ENCODE results near the gene CEACAM1.
"Not testable (repeated sequence)": the region's sequence is repeated elsewhere in the genome, so short reads cannot be mapped to it uniquely, and the experiment has no call there.

The CEACAM1 gene

DNA sequence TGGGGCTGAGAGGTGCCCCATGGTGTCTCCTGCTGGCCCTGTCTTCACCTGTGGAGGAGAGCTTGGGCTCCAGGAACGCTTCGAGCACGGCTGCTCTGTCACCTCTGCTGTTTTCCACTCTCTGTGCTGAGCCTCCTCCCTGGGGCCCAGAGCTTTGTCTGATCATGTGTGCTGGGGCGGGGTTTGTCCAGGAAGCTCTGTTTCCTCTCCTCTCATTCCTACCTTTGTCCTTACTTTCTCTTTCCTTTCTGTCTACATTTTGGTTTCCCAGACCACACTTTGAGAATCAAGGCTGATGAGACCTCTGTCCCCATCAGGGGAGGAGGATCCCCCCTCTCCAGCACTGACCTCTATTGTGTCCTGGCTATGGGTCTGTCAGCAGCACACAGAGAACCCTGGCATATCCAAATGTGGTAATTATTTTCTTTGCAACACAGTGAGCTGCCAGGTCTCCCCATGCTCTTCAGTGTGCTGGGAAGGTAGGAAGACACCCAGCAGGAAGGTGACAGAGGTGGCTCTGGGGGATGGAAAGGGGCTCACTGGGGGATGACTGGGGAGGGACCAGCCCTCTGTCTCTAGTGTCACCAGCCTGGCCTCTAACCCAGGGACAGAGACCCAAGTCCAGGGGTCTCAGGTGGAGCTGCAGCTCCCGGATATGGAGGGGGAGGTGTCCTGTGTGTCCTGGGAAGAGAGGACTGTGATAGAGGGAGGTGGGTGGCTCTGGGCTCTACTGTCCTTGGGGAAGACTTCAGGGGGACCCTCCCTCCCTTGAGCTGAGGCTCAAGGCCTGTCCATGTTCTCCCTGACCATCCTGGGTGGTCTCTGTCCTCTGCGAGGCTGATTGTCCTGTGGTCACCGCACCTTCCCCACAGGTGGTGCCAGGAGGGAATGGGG lies at the start of gene CEACAM1:
Gene CEACAM1 (minus strand): TSS at position 128 of the 894 bp plus-strand sequence. CDS start 107 bp downstream, at position 21.
- peak; percentile 23 for DNase-seq (ENCODE audit: low read depth)

DNA sequence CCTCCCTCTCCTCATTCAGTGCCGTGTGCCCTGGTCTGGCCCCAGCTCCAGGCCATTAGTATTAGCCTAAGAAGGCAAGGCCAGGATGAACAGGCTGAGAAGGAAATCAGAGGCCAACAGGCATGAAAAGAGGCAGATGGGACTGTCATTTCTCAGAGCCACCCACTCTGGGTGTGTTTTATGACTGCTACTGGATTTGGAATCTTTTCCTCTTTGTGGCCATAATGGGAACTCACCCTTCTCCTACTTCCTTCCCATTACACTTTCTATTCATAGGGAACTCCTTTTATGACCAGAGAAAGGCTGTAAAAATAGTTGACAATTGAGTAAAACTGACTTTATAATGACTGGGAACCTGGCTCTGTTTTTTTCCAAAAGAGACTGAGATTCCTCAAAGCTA lies 48.7 kb upstream of the CEACAM1 start:
- DNase-seq (ENCODE audit: low read depth): no peak

DNA sequence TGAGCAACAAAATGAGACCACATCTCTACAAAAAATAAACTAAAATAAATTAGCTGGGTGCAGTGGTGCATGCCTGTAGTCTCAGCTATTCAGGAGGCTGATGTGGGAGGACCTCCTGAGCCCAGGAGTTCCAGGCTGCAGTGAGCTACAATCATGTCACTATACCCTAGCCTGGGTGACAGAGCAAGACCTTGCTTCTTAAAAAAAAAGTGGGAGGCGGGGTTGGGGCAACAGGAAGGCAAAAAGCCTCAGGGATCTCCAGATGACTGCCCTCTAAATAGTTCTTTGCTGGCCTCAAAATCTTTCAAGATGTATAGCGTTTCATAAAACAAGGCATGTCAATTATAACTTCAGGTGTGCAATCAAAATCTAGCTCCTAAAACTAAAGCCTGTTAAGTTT lies 48.0 kb upstream of the CEACAM1 start:
- DNase-seq (ENCODE audit: low read depth): no peak

DNA sequence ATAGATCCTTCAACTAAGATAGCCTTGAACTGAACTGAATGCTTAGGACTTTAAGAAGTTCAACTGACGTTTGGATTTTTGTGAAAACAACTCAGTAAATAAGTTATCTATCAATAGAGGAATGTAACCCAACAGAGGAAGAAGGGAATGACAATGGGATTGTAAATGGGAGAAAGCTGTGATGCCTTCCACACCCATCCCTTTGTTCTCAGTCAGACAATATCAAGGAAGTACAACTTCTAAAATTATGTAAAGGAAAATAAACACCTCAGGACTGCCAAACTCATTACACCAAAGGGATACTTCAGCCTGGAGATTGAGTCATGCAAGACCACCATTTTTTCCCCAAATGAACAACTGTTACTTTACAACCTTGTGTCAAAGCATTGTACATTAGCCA lies 45.4 kb upstream of the CEACAM1 start:
- DNase-seq (ENCODE audit: low read depth): no peak

DNA sequence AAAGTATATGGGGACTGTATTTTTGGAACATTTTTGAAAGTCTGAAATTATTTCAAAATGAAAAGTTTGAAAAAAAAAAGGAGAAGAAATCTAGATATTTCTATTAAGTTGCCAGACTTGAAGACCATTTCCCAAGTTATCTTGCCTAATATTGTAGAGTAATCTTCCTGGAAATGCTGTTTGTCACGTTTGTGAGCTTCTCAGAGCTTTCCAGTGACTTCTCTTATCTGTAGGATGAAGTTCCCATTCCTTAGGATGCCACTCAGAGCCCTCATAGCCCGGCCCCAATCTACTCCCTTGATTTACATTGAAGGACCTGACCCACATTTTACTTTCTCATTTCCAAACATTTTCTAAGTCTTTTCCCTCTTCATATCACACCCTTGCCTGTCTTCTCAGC lies 42.8 kb upstream of the CEACAM1 start:
- DNase-seq (ENCODE audit: low read depth): no peak

DNA sequence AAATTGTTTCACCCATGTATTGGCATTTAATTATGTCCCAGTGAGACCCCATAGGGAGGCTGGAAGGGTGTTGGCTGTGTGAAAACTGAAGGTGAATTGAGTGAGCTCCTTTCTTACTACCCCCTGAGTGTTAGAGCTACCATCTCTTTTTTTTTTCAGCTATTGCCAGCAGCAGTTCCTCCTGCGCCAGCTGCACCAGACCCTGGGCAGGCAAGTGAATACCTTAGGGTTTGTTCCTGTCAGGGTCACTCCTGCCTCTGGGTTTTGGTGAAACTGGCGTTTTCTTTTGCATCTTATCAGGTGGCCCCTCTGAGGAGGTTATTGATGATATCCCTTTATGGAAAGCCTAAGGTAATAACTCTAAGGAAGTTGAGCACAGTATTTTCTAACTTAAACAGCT lies 40.9 kb upstream of the CEACAM1 start:
- DNase-seq (ENCODE audit: low read depth): no peak

DNA sequence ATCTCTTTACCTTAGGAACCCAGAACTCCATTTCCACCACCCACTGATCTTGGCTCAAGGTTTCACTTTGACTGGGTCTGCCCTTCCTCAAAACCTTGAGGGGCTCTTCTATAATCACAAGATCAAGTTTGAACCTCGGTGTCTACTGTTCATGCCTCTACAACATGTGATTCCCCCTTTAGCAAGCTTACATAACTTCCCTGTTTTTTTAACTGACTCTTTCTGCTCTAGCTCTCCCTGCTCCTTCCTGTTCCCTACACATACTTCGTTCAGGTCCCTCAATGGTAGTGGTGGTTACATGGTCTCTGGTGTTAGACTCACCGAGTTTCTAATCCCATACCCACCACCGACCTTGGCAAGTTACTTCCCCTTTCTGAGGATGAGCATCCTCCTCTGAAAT lies 39.7 kb upstream of the CEACAM1 start:
- DNase-seq (ENCODE audit: low read depth): no peak

DNA sequence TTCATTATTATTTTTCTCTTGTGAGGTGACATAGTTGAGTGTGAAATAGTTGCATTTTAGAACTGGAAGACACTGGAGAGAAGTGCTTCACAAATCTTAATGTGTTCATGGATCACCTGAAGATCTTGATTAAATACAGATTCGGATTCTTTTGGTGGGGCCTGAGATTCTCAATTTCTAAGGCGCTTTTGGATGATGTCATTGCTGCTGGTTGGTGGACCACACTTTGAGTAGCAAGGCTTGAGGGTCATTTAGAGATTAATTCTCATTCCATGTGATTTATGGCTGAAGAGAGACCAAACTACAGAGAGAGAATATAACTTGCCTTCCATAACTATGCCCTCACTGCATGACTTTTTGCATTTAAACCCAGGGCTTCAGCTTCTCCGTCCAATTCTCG lies 39.3 kb upstream of the CEACAM1 start:
- no peak for DNase-seq (ENCODE audit: low read depth)

DNA sequence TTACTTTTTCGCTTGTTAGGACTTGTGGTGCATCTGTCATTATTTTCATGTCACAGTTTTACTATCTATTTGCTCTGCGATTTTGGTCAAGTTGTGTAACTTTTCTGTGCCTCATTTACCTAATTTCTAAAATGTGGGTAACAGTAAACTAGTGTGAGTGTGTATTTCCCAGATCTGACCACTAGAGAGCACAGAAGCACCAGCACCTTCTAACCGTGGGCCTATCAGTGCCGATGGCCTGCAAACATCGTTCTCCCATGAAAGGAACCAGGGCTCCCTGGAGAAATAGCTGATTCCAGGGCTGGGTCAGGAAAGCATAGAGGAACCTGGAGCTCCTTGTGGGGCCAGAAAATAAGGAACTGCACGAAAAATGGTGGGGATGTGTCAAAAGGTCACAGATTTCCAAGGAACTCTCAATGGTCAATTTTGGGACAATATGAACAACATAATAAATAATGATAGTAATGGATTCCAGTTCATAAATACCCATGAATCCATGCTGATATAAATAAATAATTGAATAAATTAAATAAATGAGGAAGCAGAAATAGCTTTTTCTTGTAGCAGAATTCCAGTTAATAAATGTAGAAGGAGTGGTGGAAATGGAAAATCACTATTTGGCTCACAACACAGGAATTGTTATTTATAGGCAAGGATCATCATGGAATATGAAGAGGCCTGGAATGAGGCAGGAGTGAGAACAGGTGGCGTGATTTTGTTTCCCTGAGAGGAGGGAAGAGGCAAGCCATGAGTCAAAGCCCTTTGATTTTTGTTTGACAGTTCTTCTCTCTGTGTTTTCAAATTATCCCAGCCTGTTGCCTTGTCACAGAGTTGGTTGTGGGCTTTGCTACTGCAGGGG lies 35.3 kb upstream of the CEACAM1 start:
- no peak for DNase-seq (ENCODE audit: low read depth)

DNA sequence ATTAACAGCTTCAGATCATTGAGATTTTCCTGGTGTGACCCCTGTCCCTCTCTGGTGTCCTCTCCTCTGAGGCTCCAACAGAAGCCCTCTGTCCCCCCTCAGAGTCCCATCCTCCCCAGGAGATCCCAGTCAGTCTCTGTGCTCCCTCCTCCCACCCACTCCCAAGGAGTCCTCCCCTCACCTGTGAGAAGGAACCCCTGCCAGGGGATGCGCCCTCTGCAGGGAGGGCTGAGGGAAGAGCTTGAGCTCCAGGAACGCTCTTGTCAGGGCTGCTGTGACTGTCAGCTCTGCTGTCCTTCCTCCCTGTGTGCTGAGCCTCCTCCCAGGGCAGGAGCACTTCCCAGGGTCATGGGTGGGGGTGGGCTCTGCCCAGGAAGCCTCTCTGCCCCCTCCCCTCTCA lies 33.2 kb upstream of the CEACAM1 start:
- DNase-seq (ENCODE audit: low read depth): no peak

DNA sequence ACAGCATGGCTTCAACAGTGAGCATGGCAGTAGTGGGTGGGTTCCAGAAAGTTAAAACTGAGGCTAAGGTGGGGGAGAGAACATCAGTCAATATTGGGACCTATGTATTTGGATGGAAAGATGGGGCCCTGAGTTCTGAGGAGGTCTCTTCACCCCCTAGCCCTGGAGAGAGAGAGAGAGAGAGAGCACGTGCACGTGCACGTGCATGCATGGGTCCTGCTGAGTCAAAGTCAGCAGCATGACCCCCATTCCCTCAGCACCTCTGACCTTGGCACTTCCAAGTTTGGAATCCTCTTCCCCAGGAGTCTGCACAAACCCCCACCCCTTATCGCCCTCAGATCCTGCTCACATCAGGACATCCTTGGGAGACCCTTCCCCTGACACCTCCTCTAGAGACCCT lies 32.5 kb upstream of the CEACAM1 start:
- no peak for DNase-seq (ENCODE audit: low read depth)

DNA sequence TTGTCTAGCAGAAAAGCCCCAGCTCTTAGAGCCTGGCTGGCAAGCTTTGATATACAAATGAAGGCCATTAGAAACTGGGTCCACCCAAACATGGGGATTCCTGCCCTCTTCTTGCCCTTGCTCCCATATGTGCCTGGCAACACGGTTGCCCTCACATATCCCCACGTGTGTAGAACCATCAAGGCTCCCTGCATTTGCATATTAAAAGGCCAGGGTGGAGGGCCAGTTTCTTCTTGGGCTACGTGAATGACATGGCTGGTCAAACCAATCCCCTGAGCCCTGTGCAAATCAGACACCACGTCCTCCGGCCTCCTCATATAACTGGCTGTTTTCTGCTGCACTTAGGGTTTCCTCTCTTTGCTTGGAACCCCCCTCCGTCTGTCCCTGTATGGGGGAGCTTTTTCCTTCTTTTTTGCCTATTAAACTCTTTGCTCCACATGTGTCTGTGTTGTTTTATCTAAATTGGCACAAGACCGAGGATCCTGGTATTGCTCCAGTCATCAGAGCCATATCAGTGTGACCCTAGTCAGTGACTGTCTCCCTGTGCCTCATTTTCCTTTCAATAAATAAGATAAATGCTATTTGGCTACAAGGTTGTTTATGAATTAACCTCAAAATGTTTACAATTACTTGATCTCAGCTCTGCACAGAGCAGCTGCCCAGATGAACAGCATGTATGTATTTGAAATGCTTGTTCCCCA lies 30.3 kb upstream of the CEACAM1 start:
- DNase-seq (ENCODE audit: low read depth): no peak

DNA sequence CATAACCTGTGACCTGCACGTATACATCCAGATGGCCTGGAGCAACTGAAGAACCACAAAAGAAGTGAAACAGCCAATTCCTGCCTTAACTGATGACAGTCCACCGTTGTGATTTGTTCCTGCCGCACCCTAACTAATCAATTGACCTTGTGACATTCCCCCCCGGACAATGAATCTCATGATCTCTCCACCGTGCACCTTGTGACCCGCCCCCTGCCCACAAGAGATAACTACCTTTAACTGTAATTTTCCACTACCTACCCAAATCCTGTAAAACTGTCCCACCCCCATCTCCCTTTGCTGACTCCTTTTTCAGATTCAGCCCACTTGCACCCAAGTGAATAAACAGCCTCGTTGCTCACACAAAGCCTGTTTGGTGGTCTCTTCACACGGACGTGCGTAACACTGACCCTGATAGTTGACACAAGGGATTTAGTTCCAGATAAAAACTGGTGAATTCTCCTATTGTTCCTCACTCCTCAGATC lies 29.1 kb upstream of the CEACAM1 start:
- DNase-seq (ENCODE audit: low read depth): not testable (repeated sequence)

DNA sequence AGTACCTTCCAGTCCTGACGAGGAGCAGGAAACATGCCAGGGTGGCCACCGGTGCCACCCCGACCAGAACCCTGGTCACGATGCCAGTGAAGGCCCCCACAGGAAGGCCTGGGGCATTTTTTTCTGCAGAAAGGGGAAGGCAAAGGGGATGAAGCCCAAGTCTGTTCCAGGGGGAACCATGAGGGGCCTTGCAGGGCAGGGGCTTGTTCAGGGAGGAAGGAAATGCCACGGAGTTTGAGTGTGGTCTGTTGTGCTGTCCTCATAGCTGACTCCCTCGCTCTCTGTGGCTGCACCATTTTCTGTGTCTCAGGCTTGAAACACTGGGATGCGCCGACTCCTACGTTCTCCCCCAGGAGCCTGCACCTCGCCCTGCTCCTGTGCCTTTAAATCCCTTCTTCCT lies 27.5 kb upstream of the CEACAM1 start:
- DNase-seq (ENCODE audit: low read depth): no peak

DNA sequence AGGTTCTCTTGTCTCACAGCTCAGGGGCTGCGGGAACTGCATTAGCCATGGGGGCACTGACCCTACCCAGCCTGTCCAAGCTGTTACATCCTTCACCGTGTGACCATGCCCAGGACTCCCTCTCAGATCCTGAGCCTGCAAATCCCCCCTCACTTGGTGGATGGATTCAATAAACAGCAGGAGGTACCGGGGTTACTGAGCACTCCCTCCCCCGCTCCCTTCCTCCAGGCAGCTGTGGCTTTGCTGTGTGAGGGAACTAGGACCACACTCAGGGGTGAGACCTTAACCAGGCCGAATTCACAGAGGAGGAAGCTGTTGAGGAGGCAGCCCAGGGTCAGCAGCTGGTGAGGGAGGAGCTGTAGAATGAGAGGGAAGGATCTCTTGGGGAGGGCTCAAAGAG lies 27.0 kb upstream of the CEACAM1 start:
- no peak for DNase-seq (ENCODE audit: low read depth)

DNA sequence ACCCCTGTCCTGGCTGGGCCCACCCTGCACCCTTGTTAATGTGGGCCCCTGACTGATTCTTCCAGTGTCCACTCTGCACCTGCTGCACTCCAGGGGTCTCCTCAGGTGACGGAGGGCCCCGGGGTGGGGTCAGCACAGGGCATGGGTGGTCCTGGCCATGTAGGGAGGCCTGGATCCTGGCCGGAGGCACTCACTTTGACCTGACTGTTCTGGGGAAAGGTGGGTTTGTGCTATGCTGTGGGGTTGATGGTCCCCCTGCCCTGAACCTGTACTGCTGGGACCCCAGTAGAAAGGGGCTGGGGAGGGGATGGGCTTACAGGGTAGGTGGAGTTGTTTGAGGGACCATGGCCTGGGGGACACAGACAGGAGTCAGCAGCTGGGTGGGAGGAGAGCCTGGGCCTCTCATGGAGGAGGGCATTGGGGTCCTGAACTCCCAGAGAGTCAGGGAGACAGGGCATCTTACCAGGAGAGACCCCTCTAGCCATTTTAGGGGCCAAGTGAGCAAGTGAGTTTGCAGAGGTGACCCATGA lies 25.8 kb upstream of the CEACAM1 start:
- no peak for DNase-seq (ENCODE audit: low read depth)

DNA sequence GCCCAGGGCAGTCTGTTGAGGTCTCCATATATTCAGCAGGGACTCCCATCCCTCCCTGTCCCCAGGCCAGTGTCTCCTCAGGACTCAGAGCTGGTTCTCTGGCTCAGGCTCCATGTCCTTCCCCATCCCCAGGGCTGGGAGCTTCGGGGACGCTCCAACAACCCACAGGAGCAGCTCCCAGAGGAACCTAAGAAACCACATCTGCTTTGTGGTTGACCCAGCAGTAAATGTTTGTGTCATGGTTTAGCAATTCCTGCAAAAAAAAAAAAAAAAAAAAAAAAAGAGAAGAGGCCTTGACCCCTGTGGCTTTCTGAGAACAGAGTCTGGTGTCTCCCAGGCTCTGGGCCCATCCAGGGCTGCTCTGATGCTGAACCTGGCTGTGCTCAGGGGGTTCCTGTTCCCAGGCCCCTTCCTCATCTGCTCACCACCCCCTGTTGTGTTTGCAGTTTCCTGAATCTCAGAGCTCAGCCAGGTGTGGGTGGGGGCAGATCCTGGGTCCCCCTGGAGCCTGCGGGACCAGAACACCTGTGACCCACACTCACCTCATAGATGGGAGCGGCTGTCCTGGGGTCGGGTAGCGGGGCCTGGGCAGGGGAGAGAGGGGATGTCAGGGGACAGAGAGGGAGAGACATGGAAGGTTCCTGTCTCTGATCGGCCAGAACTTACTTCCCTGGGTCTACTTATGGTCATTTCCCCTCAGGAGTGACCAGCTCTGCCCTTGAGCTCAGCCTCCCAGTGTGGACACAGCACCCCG lies 25.2 kb upstream of the CEACAM1 start:
- DNase-seq (ENCODE audit: low read depth): no peak

DNA sequence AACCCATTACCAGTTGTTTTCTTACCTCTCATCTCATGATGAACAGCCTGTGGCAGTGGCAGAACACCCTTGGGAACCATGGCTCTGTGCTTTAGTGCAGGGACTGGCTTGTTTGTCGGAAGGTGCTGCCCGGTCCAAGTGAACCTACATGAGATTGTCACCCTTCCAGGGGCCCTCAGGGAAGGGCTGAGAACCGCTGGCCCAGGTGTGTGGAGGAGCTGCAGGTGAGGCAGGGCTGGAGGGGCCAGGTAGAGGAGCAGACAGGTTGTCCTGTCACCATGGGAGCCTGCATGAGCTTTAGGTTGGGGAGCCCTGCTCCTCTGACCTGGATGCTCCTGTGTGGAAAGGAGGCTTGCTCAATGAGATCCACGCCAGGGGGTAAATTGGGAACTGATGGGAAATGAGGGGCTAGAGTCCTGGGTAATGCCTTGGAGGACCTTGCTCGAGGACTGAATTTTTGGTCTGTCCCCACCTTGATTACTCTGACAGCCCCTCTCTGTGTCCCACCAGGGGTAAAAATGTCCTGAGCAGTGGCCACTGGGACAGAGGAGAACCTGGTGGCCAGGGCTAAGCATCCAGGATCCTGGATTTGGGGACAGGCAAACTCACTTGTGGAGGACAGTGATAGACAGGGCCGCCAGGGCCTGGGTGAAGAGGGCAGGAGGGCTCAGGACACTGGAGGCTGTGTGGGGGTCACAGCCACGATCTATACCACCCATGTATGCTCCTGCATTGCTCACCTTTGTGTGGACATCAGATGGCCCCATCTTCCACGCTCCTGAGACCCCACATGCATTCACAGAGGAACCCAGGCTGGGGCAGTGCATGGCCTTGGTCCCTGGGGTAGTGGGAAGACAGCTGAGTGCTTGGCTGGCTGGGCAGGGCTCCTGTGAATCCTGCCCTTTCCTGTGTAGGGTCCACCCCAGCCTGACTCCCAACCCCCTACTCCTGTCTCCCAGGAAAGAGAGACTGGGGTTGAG lies 24.1 kb upstream of the CEACAM1 start:
- no peak for DNase-seq (ENCODE audit: low read depth)

DNA sequence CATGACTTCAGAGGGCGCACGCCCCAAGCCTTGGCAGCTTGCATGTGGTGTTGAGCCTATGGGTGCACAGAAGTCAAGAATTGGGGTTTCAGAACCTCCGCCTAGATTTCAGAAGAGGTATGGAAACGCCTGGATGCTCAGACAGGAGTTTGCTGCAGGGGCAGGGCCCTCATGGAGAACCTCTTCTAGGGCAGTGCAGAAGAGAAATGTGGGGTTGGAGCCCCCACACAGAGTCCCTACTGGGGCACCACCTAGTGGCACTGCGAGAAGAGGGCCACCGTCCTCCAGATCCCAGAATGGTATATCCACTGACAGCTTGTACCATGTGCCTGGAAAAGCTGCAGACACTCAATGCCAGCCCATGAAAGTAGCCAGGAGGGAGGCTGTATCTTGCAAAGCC lies 22.2 kb upstream of the CEACAM1 start:
- not testable (repeated sequence) for DNase-seq (ENCODE audit: low read depth)

DNA sequence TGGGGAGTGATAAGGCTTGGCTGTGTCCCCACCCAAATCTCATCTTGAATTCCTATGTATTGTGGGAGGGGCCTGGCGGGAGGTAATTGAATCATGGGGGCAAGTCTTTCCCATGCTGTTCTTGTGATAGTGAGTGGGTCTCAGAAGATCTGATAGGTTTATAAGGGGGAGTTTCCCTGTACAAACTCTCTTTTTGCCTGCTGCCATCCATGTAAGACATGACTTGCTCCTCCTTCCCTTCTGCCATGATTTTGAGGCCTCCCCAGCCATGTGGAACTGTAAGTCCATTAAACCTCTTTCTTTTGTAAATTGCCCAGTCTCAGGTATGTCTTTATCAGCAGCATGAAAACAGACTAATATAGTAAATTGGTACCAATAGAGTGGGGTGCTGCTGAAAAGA lies 20.8 kb upstream of the CEACAM1 start:
- DNase-seq (ENCODE audit: low read depth): not testable (repeated sequence)
